Embryonic facial prominence (tissue), 1 donor: ENCODE results near the gene HPF1.
"Not testable (repeated sequence)": the region's sequence is repeated elsewhere in the genome, so short reads cannot be mapped to it uniquely, and the experiment has no call there.

ENCODE experiments used
- DNase-seq: peaks from one replicate; pipeline ENCODE4 v3.0.0-alpha.2; 2016; ENCODE audit errors: extremely low spot score

HPF1 gene

DNA sequence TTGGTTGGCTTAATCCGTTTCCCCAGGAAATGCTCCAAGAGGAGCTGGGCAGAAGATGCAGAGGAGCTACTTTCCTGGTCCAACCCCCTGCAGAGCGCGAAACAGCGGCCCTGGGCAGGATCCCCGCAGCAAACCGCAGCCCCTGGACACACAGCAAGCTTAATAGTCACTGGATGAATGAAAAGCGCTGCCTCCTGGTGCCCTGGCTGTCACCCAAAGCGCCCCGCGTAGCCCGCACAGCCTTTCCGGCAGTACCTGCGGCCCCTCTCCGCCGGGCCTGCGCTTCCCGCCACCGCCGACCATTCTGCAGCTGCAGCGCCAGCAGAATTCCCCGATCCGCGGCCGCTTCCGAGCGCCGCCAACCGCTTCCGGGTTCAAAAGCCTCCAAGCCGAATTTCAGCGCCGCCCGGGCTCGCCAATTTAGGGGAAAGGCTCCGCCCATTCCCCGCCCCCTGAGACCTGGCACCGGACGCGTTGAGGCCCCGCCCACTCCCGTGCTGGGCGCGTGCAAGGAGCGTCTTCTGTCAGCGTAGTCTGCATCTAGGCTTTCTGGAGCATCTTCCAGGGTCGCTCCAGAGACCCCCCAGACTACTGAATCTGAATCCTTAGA, at the start of gene HPF1:
HPF1 (minus strand) TSS at position 370 of the 610 bp plus-strand sequence; CDS start at position 303, 67 bp downstream.
- peak; percentile 40 for DNase-seq

DNA sequence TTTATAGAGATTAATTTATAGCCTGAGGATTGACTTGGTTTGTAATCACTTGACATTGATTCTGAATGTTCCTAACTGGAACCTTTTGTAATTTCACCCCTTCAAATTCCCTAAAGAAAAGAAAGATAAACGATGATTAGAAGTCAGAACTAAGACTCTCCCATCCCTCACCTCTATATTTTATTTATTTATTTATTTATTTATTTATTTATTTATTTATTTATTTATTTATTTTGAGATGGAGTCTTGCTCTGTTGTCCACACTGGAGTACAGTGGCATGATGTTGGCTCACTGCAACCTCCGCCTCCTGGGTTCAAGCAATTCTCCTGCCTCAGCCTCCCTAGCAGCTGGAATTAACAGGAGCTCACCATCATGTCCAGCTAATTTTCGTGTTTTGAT, 49.0 kb upstream of the HPF1 start:
- not testable (repeated sequence) for DNase-seq

DNA sequence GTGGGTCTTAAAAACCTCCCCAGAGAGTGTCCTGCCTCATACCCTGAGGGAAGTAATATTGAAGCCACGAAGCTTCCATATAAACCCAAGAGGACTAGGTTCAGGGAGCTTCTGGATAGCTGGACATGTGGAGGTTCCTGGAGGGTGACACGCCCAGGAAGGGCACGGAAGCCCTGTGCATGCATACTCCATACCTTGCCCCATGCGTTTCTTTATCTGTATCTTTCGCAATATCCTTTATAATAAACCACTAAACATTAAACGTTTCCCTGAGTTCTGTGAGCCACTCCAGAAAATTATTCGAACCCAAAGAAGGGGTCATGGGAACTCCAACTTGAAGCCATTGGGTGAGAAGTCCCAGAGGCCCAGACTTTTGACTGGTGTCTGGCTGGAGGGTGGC, 45.7 kb upstream of the HPF1 start:
- no peak for DNase-seq

DNA sequence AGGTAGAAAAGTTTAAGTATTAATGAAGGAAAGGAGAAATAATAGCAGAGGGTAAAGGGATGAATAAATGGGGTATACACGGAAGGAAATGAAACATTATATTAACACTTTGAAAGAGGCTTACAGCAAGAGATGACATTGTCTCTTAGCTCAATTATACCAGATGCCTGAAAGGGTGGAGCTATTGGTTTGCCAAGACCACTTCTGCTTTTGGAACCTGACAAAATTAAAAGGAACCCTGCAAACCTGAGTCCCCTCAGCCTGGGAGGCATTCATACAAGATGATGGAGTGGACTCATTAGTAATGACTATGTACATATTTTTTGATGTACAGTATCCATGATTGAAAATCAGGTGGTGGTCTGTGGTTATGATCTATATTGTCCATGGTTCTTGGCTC, 45.1 kb upstream of the HPF1 start:
- no peak for DNase-seq

DNA sequence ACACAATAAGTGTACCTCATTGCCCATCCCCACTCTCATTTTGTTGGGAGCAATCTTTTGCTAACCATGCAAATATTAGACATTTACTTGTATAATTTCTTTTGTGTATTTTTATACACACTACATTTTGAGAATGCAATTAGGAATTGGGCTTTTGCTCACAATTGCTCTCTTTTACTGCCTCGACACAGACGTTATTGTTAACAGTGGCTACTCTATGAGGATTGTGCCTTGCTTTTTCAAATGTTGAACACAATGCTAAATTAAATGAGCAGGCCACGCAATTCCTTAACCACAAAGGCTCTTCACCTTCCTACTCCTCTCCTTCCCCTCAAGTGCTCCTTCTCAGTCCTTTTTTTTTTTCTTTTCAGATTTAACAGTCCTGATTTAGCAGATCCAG, 42.8 kb upstream of the HPF1 start:
- DNase-seq: no peak

DNA sequence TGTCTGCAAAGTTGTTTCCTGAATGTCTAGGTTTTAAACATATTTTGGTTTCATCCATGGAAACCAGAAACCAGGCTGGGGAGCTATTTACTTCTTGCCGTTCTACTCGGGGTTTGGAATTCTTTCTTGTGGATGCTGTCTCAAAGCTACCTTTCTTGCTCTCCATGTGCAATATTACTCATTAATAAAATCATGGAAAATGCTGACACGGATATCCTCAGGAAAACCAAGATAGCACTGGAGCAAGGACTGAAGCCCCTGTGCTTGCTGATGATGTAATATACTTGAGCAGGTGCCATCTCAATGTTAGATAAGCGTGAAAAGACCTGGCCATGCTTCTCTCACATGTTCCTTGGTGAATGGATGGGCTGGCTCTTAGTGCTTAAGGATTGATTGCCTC, 41.5 kb upstream of the HPF1 start:
- no peak for DNase-seq

DNA sequence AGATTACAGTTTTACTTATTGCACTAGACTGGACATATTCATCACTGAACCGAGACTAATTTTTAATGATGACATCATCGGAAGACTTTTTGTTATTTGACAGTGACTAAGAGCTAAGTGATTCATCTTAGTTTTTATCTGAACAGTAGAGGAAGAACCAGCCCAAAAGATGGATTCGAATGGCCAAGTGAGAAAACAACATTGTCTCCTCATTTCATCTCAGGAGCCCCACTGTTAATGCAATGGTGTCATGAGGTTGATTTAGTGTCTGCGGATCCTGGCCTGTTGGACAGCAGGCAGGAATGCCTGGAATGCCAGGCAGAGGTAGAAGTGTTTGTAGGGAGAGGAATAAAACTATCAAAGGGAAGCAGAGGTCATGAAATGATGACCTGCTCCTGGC, 37.8 kb upstream of the HPF1 start:
- DNase-seq: no peak

DNA sequence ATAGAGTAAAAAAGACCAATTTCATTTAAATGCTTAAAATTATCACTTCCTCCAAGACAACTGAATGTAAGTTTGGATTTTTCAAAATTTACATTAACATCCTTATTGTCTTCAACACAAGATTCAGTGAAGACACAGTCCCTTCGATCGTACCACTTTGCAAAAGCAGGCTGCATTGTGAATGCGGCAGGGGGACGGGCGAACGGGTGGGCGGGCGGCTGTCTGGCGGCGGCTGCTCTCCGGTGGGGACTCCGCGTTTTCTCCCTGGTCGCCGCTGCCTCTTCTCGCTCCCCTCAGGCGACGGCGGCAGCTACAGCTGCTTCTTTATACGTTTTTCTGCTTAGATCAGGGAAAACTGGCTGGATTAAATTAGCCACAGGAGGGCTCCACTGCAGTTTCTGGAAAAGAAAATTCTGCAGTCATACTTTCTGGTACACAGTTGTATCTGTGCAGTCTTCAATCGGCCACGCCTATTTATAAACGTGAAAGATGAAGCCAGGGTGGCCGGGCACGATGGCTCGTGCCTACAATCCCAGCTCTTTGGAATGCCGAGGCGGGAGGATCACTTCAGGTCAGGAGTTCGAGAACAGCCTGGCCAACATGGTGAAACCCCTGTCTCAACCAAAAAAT, 33.9 kb upstream of the HPF1 start:
- DNase-seq: peak; percentile 57

DNA sequence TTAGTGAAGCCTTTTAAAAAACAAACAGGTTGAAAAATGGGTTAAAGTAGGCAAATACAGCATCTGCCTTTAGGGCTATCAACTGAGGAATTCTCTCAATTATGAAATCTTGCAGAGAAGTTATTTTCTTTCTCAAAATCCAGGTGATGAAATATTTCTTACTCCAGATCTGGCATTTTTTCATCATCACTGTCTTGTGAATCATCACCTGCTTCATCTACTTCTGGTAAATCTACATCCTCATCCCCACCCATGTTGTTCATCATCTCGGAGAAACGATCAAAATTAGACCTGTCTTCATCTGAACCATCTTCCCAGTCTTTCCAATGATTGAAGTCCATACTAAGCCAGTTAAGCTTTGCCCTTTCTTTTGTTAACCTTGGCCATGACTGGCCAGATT, 33.3 kb upstream of the HPF1 start:
- DNase-seq: no peak

DNA sequence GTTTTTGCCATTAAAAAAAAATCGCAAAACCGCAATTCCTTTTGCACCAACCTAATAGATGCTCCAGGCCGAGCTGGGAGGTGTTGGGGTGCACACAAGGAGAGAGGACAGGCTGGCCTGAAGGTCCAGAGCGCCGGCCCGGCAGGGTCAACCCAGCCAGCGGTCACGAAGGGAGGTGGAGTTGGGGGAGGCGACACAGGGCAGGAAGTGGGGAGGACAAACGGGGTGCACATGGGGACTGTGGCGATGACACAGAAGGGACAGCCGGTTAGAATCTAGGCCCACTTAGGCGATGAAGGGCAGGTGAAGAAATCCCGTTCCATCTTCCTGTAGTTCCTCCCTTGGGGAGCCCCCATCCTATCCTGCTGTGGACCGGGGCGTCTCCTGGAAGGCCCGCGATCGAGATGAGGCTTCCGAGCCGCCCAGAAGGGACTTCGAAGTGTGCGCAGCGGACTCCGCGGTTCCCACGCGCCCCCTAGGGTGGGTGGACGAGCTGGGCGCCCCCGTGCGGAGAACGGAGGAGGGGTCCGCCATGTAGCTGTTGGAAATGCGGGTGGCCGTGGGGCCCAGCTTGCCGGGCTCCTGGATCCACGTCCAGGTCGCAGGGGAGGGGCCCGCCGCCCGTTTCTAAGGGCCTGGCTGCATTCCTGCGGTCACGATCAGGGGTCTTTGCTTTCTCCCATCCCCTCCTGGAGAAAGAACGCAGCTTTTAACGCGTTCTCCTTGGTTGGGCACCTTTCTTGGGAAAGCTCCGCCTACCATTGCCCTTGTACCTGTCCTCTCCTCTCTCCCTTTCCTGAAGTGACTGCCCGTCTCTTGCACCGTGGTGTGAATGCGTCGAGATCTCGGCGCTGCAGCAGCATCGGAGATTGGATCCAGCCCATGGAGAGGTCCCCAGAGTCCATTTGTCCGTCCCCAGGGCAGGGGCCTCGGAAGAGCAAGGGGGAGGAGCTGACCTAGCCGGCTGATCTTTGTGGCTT, 17.0 kb upstream of the HPF1 start:
- no peak for DNase-seq

DNA sequence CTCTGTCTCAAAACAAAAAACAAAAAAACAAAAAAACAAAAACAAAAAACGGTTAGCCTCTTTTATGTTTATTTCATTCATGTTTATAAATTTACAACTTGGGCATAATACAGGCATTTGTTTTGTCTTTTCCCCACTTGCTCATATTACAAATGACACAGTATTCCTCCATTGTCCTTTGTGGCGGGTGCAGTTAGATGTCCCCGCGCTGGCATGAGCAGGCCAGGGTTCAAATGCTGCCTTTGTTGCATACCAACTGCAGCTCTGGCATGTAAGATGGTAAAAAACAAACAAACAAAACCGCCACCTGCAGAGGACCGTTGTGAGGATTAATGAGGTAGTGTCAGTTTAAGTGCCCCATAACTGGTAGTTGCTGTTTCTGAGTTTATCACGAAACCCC, 16.1 kb upstream of the HPF1 start:
- DNase-seq: no peak

DNA sequence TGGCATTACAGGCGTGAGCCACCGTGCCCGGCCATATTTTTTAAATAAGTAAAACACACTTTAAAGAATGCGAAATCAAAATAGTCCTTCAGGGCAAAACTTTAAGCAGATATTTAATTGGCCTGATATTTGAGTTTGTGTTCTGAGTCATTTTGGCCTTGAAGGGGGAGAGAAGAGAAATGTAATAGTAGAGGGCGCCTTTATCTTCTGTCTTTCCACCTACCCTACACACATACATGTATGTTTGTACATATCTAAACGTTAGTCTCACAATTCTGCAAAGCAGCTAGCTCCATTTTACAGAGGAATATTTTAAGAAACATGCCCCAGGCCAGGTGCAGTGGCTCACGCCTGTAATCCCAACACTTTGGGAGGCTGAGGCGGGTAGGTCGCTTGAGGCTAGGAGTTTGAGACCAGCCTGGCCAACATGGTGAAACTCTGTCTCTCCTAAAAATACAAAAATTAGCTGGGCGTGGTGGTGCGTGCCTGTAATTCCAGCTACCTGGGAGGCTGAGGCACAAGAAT, 13.9 kb upstream of the HPF1 start:
- DNase-seq: not testable (repeated sequence)

DNA sequence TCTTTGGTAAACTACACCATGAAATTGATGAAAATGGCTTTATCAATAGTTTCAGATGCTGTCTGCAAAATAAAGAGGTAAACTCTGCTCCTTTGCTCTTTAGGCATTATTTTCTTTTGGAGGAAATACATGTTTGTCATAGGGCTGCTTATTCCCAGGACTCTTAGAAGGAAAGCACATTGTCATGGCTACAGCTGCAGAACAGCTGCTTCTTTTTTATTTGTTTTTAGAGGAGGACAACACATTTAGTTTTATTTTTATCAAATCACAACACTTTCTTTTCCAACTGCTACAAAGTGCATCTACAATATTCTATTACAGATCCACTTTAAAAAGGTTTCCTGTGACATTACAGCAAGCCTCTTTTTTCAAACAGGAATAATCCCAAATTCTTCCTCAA, 12.7 kb upstream of the HPF1 start:
- DNase-seq: no peak

DNA sequence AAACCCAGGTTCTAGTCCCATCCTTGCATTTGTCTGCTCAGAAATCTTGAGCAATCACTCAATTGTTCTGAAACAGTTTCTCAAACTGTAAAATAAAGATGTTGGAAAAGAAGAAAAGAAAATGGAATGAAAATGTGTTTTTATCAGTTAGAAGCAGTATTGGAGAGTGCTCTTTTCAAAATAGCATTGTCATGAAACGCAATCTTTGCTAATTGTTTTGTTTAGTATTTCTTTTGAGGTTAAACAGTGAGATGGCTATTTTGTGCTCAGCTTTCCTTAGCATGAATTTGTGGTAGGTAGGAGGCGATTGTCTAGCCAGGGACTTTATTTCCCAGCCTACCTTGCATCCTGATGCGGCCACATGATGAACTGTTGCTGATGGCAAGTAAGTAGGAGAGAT, 10.6 kb upstream of the HPF1 start:
- no peak for DNase-seq

DNA sequence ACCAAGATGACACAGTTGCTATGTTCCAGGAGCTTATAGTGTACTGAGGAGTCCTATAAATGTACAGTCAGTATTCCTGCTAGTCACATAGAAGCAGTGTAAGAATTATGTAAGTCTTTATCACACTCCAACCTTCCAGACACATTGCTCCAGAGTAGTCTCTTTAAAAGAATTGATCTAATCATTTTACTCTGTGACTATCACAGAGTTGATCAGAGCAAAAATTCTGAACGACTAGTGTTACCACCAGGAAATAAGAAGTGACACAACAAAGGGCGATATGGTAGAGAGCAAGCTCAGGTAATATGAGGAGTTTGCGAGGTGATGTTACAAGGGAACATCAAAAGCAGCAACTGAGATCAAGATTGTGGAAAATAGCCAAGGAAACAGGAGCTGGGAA, 9.0 kb upstream of the HPF1 start:
- no peak for DNase-seq

DNA sequence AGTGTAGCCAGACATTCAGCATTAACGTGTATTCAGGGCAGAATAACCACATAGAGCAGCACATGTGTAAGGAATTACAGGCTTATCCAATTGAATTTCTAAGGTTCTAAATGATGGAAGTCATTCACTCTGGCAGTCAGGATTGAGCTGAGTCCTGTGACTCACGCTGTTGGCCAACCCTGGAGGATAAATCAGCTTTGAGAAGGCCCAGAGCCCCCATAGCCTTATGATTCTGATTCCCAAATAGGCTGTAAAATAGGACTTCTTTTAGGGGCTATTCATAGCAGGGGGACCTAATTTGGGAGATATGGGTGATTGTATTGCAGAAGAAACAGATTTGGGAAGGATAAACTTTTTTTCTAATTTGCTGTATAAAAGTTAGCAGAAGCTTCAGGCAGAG, 8.1 kb upstream of the HPF1 start:
- no peak for DNase-seq

DNA sequence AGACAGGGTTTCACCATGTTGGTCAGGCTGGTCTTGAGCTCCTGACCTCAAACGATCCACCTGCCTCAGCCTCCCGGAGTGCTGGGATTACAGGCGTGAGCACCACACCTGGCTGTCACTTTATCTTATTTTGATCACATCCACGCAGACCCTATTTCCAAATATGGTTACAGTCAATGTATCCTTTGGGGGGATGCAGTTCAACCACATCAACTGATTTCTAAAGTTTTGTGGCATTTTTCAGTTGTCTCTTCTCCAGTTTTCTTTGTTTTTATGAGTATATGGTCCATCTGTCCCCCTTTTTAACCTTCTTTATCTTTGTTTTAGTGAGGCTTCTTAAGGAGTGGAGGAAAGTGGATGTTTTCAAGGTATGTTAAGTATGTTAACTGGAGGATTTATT, 4.1 kb upstream of the HPF1 start:
- no peak for DNase-seq

DNA sequence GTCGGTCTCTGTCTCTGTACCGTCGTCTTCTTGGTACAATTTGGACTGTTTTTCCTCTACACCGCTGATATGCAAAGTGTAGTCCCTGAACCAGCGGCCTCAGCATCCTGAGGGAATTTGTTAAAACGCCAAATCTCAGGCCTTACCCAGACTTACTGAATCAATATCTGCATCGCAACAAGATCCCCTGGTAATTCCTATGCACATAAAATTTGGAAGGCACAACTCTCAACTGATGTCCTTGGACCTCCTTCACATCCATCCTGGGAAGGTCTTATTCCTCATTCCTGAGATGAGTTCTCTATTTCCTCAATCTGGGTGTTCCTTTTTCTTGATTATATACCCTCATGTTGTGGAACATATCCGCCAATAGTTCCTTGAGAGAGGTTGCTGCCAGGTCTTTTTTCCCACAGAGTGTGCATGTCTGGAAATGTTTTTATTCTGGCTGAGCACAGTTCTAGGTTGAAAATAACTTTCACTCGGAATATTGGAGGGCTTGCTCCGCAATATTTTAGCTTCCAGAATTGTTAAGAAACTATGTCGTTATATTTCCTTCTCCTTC, 738 bp upstream of the HPF1 start:
- DNase-seq: no peak

DNA sequence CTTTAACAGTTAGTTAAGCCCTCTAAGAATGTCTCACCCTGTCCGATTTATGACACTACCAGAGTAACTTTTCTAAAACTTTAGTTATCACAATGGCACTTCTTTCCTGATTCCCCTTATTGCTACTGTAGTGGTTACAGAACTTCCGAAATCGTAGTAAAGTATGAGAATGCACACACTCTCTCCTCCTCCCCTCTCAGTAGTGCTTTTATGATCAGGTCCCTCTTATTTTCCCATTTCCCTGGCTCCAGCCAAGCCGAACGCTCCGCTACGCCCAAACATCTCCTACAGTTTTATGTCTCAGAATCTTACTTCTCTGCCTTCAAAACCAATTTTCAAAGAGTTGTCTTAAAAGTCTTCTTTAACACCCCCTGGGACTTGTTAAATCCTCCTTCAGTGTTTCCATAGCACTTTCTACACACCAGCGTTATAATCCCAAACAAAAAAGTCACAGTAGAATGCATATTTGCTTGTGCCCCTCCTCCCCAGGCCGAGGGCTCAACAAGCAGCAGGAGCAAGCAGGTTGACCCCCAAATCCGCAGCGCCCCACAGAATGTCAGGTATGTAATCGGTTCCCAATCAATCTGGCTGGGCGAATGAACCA, 671 bp downstream of the HPF1 start:
- DNase-seq: no peak

DNA sequence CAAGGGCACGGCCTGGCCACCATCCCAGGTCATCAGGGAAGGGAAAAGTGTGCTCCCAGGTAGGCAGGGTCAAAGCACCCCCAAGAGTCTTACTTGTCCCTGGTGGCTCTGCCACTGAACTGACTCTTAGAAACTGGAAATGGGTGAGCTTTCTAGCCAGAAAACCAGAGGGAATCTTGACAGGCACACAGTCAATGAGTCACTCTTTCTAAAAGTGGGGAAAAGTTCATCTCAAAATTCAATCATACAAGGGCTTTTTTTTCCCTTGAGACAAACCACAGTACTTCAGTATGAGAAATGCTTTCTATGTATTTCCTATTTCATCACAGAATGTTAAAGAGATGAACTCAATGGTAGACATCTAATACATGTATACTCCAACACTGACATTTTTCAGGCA, 12.5 kb downstream of the HPF1 start:
- no peak for DNase-seq

DNA sequence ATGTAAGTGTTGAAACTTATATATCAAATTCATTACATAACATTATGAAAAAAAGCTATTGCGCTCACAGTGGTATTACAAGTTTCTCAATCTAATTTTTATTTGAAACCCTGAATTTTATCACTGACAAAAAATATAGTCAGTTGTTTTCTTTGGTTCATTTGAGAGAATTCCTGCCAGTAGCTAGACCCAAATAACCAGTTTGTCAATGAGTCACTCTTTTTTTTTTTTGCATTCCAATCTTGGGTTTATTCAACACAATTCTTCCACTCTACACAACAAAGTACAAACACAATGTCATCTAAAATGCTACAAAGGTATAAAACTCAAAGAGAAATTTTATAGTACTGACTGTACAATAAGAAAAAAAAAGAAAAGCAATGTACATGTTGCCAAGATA, 13.1 kb downstream of the HPF1 start:
- DNase-seq: no peak

DNA sequence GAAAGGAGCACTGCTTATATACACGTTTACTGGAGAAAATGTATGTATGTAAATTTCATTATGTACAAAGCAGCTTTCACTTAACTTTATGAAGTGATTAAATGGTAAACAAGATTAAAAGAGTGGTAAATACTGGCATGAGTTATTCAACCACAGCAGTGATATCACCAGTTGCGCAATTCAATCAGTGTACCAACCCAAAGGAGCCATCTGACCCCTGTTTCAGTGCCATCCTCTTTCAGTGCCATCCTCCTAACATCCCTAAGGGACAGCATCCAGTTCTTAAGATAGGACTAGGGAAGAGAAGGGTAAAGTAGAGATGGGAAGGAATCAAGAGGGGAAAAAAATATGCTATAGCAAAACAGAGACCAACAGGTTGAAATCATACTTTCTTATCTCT, 16.2 kb downstream of the HPF1 start:
- DNase-seq: no peak
